Measurements from ENCODE around the gene TWIST1. TPM values are rescaled to one million over a fixed set of nuclear protein-coding genes. Genes with fewer than 3 reads are reported as not detected.

TWIST1 gene
- total RNA-seq, 1 donor from 2014 or later = not detected

GRCh38 chr7:19066170-19066569 is 51.3 kb downstream of the TWIST1 start:
- Histone ChIP-seq H3K27ac (no peak overlapping the region), H3K36me3 (no peaks in the 10 kb centered on the region), H3K9me3 (no peaks in the 10 kb centered on the region), H3K4me3 (no peak overlapping the region), H3K27me3 (ENCODE audit: low read depth) (no peaks in the 10 kb centered on the region), H3K4me1 (no peaks in the 10 kb centered on the region)
- no peak for DNase-seq
- intact Hi-C loops (cut with DNase I) = no loop called here
- TF ChIP-seq CTCF (IDR thresholded peaks at IDR 0.05) = no peak
- no peak for ATAC-seq

Other genes with a start within 250 kb of the TWIST1 start
- gene FERD3L, start 27.8 kb upstream of the TWIST1 start, total RNA-seq = not detected